PC-9 (cell line): ENCODE results near the gene PCED1B. TPM values are rescaled to one million over a fixed set of nuclear protein-coding genes. Genes with fewer than 3 reads are reported as not detected.

Source experiments
- BruUV-seq: library from RNA; stranded (reverse); fragments of 400-500 nt; replicated peaks from 2 replicates; lab custom pipeline; 2021; lab: Mats Ljungman, UMichigan
- CTCF ChIA-PET: fragments of 300-600 bp; sonication (Branson Sonifier 250); formaldehyde crosslinking; loops from one replicate; lab custom pipeline; 2022; ENCODE audit warnings: antibody characterized with exemption; lab: Charles Lee
- POLR2A ChIA-PET: fragments of 300-600 bp; sonication (Branson Sonifier 250); formaldehyde crosslinking; loops from one replicate; lab custom pipeline; 2022; ENCODE audit warnings: antibody characterized with exemption; ENCODE audit not compliant: unreplicated experiment; lab: Charles Lee
- DNase-seq, 2 experiments: peaks; one replicate each; pipeline versions ENCODE4 v3.0.0 to v3.0.0-alpha.2; 2015 to 2022; ENCODE audit warnings: mixed read lengths in 1 of 2
- H2AFZ ChIP-seq: fragments of 200-600 bp; sonication (generic); 2 replicates; pipeline ENCODE4 v1.8.1; 2017; ENCODE audit warnings: antibody characterized with exemption
- H3F3A ChIP-seq: fragments of 200-600 bp; sonication (generic); 2 replicates; pipeline ENCODE4 v1.8.1; 2017; ENCODE audit warnings: antibody characterized with exemption, mild to moderate bottlenecking, low read depth; ENCODE audit not compliant: insufficient read depth
- H3K27ac ChIP-seq: fragments of 200-600 bp; sonication (generic); 2 replicates; pipeline ENCODE4 v1.6.1; 2016; ENCODE audit warnings: mixed run types
- H3K27me3 ChIP-seq: fragments of 200-600 bp; sonication (generic); 2 replicates; pipeline ENCODE4 v1.6.1; 2016; ENCODE audit warnings: low read depth, mixed run types; ENCODE audit not compliant: insufficient read depth
- H3K36me3 ChIP-seq: fragments of 200-600 bp; sonication (generic); 2 replicates; pipeline ENCODE4 v1.6.1; 2016; ENCODE audit warnings: low read depth, mixed run types
- H3K4me1 ChIP-seq: fragments of 200-600 bp; sonication (generic); replicated peaks from 2 replicates; pipeline ENCODE4 v1.6.1; 2016; ENCODE audit warnings: mixed run types; ENCODE audit not compliant: insufficient read depth
- H3K4me2 ChIP-seq: fragments of 200-600 bp; sonication (generic); 2 replicates; pipeline ENCODE4 v1.6.1; 2017; ENCODE audit warnings: mixed run types
- H3K4me3 ChIP-seq: fragments of 200-600 bp; sonication (generic); 2 replicates; pipeline ENCODE4 v1.6.1; 2016; ENCODE audit warnings: mixed run types
- H3K79me2 ChIP-seq: fragments of 200-600 bp; sonication (generic); 2 replicates; pipeline ENCODE4 v1.6.1; 2017; ENCODE audit warnings: low read depth, mixed run types
- H3K9me2 ChIP-seq: fragments of 200-600 bp; sonication (generic); 2 replicates; pipeline ENCODE4 v1.8.1; 2017; ENCODE audit warnings: mild to moderate bottlenecking; ENCODE audit not compliant: insufficient read depth
- H3K9me3 ChIP-seq: fragments of 200-600 bp; sonication (generic); 2 replicates; pipeline ENCODE4 v1.8.1; 2016; ENCODE audit warnings: low read depth; ENCODE audit not compliant: insufficient read depth
- H4K20me1 ChIP-seq: fragments of 200-600 bp; sonication (generic); 2 replicates; pipeline ENCODE4 v1.8.1; 2017; ENCODE audit not compliant: insufficient read depth
- EZH2 ChIP-seq: fragments of 200-600 bp; sonication (generic); IDR thresholded peaks from 2 replicates; pipeline ENCODE4 v1.8.0; 2017; ENCODE audit warnings: antibody characterized with exemption, low read depth
- intact Hi-C: fragments of 100-400 bp; cut with micrococcal nuclease; formaldehyde crosslinking; loops from one replicate; pipeline ENCODE4 v1.10.0; 2022; ENCODE audit not compliant: unreplicated experiment
- total RNA-seq: library from RNA; stranded (reverse); gene quantifications from 2 replicates; pipeline ENCODE4 v1.2.3, GENCODE V29; 2021
- TF ChIP-seq, protein P1 (sequence below): fragments of 200-600 bp; sonication (generic); conservative IDR thresholded peaks from 2 replicates; pipeline ENCODE4 v1.6.1; 2017; ENCODE audit warnings: mixed run types, antibody characterized with exemption, mild to moderate bottlenecking, moderate library complexity

PCED1B gene
- total RNA-seq, 1 experiment from 2014 or later = 11.2 TPM

DNA sequence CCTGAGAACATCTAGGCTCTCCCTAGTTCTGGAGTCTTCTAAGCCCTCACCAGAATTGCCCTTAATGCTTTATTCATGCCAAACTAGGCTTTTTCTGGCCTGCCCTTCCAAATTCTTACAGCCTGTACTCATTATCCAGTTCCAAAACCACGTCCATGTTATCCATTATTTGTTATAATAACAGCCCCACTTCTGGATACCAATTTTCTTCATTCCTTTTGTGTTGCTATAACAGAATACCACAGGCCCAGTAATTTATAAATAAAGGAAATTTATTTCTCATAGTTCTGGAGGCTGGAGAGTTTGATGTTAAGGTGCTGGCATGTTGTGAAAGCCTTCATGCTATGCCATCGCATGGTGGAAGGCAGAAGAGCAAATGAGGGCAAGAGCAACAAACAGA lies 68.3 kb downstream of the PCED1B start:
- no peak overlapping the region for H3K27ac ChIP-seq
- no peak overlapping the region for H2AFZ ChIP-seq
- peaks cover 17% of the 10 kb centered on the region for H3K9me3 ChIP-seq
- H3K4me2 ChIP-seq = no peak overlapping the region
- no peaks in the 10 kb centered on the region for H3K4me1 ChIP-seq
- H3K4me3 ChIP-seq = no peak overlapping the region
- H3K36me3 ChIP-seq = no peaks in the 10 kb centered on the region
- no peaks in the 10 kb centered on the region for H3K9me2 ChIP-seq
- no peak for TF ChIP-seq EZH2
- TF ChIP-seq, protein P1, sequence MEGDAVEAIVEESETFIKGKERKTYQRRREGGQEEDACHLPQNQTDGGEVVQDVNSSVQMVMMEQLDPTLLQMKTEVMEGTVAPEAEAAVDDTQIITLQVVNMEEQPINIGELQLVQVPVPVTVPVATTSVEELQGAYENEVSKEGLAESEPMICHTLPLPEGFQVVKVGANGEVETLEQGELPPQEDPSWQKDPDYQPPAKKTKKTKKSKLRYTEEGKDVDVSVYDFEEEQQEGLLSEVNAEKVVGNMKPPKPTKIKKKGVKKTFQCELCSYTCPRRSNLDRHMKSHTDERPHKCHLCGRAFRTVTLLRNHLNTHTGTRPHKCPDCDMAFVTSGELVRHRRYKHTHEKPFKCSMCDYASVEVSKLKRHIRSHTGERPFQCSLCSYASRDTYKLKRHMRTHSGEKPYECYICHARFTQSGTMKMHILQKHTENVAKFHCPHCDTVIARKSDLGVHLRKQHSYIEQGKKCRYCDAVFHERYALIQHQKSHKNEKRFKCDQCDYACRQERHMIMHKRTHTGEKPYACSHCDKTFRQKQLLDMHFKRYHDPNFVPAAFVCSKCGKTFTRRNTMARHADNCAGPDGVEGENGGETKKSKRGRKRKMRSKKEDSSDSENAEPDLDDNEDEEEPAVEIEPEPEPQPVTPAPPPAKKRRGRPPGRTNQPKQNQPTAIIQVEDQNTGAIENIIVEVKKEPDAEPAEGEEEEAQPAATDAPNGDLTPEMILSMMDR = no peak
- ChIA-PET POLR2A (no interaction called here), CTCF (no interaction called here)
- no peaks in the 10 kb centered on the region for H3F3A ChIP-seq
- intact Hi-C loops = no loop called here
- no peaks in the 10 kb centered on the region for H4K20me1 ChIP-seq
- H3K27me3 ChIP-seq = no peaks in the 10 kb centered on the region
- H3K79me2 ChIP-seq = no peaks in the 10 kb centered on the region
- no peak for DNase-seq
- BruUV-seq = no TSS peak

DNA sequence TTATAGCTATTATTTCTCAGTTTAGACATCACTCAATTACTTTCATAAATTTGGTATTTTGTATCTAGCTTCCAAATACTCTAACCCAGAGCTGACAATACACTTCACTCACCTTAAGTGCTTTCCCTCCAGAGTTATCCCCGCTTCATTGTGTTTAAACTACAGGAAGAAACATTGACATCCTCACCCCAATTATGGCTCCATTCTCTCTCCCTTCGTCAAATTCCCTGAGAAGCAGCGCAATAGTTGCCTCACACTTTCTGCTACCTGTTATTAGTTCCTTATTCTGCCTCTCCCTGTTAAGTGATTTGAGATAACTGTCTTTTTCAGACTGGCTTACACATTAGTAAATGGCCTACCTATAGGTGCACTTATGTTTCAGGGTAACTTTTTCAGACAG lies 69.7 kb downstream of the PCED1B start:
- POLR2A ChIA-PET = no interaction called here
- intact Hi-C loops = no loop called here

DNA sequence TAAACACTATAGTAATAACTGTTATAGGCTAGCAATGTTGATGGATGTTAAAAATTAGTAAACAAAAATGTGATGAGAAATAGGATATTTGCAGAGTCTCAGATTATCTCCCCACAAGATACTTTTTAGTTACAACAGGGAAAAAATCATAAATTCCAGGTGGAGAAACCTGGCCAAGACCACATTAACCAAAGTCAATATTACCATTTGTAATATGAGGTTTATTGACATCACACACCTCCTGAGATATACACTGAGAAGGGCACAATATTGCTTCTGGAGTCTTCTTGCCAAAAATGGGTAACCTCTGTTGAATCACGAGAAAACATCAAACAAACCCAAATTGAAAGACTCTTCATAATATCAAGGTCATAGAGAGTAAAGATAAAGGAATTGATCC lies 72.7 kb downstream of the PCED1B start:
- Histone ChIP-seq H4K20me1 (no peaks in the 10 kb centered on the region), H3K79me2 (no peaks in the 10 kb centered on the region), H3K9me2 (no peaks in the 10 kb centered on the region), H3K4me3 (no peak overlapping the region), H3K9me3 (no peaks in the 10 kb centered on the region; the same call in 1 of the 2 replicates), H3K4me2 (no peak overlapping the region), H3K27ac (no peak overlapping the region), H3K36me3 (no peaks in the 10 kb centered on the region), H3K27me3 (no peaks in the 10 kb centered on the region), H3K4me1 (peaks cover 12% of the 10 kb centered on the region), H2AFZ (no peak overlapping the region), H3F3A (no peaks in the 10 kb centered on the region)
- CTCF ChIA-PET = no interaction called here
- TF ChIP-seq, protein P1 = no peak
- TF ChIP-seq EZH2 = no peak
- no TSS peak for BruUV-seq
- POLR2A ChIA-PET = no interaction called here
- intact Hi-C loops = no loop called here
- no peak for DNase-seq

More for the DNA sequence above, 69.7 kb downstream of the PCED1B start:
- Histone ChIP-seq H3K4me1 (no peaks in the 10 kb centered on the region), H2AFZ (no peak overlapping the region), H3F3A (no peaks in the 10 kb centered on the region), H3K27ac (no peak overlapping the region), H3K79me2 (no peaks in the 10 kb centered on the region), H3K9me3 (peaks cover 11% of the 10 kb centered on the region; the same call in 1 of the 2 replicates), H3K9me2 (no peaks in the 10 kb centered on the region), H4K20me1 (no peaks in the 10 kb centered on the region), H3K4me3 (no peak overlapping the region), H3K36me3 (no peaks in the 10 kb centered on the region), H3K27me3 (no peaks in the 10 kb centered on the region), H3K4me2 (no peak overlapping the region)
- no TSS peak for BruUV-seq
- TF ChIP-seq, protein P1 = no peak
- no peak for TF ChIP-seq EZH2
- CTCF ChIA-PET = no interaction called here
- no peak for DNase-seq
